ENCODE results near the gene TOM1L2.
"Not testable (repeated sequence)": the region's sequence is repeated elsewhere in the genome, so short reads cannot be mapped to it uniquely, and the experiment has no call there.

TOM1L2 gene

DNA sequence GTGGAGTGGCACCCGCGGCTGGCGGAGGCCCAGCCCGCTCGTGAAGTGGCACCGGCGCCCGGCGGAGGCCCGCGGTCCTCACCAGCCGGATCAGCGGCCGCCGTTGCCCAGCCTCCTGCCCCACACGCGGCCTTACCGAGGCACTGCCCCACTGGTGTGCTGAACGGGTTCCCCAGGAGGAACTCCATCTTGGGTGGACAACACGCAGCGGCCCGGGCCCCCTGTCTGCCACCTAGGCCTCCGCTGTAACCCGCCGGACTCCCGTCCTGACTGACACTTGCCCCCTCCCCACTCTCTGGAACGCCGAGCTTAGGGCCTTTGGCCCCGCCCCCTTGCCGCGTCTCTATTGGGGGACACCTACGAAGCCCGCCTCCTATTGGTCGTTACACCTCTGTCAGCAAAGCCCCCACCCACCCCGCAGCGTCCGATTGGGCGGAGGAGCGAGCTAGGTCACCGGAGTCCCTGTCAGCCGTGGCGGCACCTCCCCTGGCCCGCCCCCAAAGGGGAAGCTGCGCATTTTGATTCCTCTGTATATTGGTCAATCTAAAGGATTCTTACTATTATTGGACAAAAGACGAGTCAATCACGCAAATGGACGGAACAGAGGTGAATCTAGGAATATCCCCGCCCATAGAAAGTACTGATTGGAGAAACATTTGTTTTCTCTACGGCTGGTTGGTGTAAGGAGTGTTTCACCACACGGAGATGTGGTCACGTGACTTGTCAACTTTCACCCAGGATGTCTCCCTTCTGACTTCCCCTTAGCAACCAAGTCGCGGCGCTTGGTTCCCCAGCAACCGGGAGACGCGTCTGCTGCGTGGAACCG lies at the start of gene TOM1L2, which contains the start of gene DRC3:
TOM1L2 (minus strand) TSS at position 275 of the 826 bp plus-strand sequence; CDS start at position 188, 87 bp downstream.
DRC3 (plus strand) TSS at position 737 of the 826 bp plus-strand sequence. CDS start 4,737 bp downstream, outside the sequence.
- peak; percentile 100 for DNase-seq (ENCODE audit: low read depth in 2 of 2)

DNA sequence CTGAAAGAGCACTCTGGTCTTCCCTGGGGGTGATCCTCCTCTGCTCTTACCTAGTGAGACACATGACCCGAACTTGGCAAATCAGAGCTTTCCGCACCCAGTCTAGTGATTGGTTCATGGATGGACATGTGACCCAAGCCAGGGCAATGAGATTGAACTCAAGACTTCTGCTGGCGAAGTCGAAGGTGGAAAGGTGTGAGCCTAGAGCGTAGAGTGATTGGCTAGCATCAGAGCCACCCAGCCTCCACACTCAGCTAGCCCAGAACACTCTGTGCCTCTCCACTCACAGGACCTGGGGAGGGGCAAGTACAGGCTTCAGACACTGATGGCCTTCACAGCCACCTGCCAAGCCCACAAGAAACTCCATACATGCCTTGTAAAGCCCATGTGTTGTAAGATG lies 49.2 kb upstream of the TOM1L2 start:
- DNase-seq (ENCODE audit: low read depth in 2 of 2) = no peak

DNA sequence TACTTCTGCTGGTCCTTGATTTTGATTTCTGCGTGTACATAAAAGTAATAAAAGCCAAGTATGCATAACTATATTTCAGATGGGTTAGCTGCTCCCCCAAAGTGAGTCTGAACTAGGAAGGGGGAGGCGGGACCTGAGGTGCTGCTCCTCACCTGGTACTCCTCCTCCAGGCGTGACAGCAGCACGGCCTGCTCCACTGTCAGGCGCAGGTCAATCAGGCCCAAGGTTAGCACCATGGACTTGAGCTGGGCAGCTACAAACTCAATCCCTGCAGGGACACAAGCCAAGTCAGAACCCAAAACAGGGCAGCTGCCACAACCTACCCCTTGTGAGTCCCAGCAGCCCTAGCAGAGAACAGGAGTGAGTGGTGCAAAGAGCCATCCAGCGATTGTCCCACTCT lies 48.8 kb upstream of the TOM1L2 start:
- DNase-seq (ENCODE audit: low read depth in 2 of 2) = no peak

DNA sequence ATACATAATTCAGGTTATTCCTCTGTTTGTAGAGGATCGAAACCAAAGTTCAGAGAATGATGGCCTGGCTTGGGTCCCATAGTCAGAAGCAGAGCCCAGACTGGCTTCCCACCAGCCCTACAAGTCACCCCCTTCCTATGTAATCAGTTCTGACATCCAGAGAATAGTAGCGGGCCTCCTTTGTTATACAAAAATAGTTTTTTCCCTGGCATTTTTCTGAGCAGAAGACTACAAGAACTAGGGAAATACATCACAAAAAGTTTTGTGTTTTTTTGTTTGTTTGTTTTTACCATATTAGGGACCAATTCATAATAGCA lies 47.6 kb upstream of the TOM1L2 start:
- DNase-seq (ENCODE audit: low read depth in 2 of 2) = no peak

DNA sequence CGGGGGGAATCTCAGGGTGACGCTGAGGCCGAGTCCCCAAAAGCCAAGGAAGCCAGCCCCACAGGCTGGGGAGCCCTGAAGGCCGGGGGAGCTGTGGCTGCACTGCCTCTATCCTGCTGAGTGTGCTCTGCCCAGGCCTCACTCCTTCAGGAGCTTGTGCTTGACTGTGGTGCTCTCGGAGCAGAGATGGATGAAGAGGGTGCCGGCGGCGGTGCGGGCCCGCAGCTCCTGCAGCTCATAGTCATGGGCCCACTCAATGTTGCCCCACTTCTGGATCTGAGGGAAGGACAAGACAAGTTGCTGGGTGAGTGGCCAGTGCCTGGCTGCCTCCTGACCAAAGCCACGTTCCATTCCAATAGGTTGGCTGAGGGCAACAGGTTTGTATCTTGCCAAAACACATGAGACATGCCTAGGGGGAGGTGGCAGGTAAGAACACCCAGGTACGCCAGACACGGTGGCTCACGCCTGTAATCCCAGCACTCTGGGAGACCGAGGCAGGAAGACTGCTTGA lies 46.3 kb upstream of the TOM1L2 start:
- DNase-seq (ENCODE audit: low read depth in 2 of 2) = no peak

DNA sequence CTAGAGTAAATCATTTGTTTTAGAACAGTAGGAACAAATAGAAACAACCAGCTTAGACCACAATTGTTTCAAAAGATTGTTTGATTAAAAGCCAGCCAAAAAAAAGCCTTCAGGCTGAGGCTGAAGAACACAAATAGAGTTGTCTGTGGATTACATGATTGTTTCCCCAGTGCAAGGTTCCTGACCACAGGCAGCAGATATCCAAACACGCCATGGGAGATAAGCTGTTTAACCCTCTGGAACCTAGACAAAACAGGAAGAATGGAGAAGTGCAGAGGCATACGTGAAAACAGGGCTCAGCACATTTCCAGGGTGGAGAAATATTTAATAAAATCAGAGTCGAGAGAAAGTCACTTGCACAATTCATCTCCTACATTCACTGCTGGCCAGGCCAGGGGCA lies 45.8 kb upstream of the TOM1L2 start:
- DNase-seq (ENCODE audit: low read depth in 2 of 2) = no peak

DNA sequence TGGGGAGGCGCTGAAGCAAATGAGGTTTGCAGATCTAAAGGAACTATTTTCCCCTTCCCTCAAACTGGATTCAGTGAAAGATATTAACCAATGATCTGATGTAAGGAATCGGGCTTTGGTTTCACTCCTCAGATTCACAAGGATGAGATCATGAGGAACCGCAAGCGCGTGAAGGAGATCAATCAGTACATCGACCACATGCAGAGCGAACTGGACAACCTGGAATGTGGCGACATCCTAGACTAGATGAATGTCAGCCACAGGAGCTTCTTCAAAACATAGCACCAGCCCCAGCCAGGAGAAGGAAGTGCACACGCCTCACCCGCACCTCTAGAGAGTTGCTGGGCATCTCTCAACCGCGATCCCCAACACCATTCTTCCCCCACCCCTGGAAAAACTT lies 44.2 kb upstream of the TOM1L2 start:
- no peak for DNase-seq (ENCODE audit: low read depth in 2 of 2)

DNA sequence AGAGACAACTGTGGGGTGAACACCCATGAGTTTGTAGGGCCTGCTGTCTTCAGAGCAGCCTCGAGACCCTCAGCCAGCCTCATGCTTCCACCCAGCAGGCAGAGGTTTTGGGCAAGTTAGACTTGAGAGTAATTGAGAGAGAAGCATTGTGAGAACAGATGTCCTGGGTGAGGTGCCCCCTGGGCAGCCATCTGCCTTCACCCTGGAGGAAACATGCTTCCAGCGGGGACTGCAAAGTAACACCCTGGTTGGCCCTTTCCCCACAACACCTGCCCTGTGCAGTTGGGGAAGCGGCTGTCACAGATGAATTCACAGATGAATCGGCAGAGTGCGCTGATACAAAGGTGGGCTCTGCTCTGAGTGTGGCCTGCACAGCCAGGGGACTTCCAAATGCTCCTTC lies 43.4 kb upstream of the TOM1L2 start:
- DNase-seq (ENCODE audit: low read depth in 2 of 2) = no peak

DNA sequence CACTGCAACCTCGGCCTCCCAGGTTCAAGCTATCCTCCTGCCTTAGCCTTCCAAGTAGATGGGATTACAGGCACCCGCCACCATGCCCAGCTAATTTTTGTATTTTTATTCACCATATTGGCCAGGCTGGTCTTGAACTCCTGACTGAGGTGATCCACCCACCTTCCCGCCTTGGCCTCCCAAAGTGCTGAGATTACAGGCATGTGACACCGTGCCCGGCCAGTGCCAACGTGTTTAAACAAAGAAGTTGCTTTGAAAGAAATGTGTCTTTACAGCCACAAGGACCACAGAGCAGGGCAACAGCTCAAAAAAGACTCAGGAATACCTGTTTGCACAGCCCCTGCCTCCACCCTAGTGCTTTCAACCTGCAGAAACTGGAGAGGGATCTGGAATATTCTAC lies 41.8 kb upstream of the TOM1L2 start:
- DNase-seq (ENCODE audit: low read depth in 2 of 2) = no peak

DNA sequence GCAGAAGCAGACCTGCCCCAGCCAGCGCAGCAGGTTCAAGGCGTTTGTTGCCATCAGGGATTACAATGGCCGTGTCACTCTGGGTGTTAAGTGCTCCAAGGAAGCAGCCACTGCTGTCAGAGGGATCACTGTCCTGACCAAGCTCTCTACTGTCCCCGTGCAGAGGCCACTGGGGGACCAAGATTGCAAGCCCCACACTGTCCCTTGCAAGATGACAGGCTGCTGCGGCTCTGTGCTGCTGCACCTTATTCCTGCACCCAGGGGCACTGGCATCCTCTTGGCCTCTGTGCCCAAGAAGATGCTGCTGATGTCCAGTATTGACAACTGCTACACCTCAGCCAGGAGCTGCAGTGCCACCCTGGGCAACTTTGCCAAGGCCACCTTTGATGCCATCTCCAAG lies 39.1 kb upstream of the TOM1L2 start:
- no peak for DNase-seq (ENCODE audit: low read depth in 2 of 2)

DNA sequence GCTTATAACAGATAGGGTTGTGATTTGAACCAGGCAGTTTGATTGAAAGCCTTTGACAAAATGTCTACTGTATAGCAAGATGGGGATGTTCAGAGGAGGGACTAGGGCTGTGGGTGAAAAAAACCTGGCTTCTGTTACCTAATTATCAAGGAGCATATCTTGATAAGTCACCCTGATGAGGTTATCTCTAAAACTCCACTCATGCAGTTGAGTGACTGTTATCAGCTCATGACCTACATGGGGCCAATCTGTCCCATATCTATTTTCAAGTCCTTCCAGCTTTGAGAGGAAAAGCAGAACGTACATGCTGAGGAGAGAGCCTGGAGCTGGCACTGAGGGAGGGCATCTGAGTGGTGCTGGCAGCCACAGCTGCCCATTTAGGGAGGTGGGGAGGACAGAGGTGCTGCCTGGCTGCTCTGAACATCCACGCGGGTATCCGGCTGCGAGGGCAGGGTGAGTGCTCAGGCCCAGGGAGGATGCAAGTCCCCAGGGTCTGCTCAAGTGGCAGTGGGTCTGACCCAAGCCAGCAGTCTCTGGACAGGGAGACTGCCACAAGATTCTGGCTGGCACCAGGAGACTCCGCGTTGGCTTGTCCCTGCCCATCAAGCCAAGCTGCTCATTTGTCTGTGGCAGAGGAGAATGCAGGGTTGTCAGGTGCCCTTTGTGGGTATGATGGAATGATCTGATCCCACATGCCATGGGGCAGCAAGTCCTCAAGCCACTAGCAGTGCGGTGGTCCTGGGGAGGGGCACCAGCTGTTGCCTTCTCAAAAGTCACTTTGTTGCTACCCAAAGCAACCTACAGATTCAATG lies 37.6 kb upstream of the TOM1L2 start:
- DNase-seq (ENCODE audit: low read depth in 2 of 2) = no peak

DNA sequence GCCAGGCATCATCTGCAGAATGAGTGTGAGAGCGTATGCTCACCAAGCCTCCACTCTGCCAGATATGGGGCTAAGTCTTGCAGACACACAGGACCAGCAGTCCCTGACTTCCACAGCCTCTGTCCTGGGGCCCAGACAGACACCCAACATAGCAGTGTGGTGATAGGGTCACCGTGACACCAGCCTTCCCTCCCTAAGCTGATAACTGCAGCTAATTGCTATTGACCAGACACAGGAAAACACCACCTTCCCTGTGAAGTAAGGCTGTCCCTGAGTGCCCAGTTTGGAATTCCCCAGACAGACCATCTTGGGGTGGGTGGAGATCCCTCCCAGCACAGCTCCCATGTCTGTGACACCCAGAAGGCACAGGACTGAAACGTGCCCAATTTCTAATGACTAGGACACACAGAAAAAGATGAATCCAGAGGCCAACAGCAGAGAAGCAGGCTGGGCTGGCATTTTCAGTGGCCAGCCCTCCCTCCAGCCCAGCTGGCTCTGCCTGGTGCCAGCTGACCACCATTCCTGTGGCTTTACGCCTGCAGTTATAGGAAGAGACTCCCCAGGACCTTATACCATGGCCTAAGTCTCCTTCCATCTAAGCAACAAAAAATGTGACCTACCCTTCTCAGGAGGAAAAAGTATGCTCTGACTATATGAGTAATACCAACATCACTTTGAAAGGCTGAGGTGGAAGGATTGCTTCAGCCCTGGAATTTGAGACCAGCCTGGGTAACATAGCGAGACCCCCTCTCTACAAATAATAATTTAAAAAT lies 36.5 kb upstream of the TOM1L2 start:
- no peak for DNase-seq (ENCODE audit: low read depth in 2 of 2)

DNA sequence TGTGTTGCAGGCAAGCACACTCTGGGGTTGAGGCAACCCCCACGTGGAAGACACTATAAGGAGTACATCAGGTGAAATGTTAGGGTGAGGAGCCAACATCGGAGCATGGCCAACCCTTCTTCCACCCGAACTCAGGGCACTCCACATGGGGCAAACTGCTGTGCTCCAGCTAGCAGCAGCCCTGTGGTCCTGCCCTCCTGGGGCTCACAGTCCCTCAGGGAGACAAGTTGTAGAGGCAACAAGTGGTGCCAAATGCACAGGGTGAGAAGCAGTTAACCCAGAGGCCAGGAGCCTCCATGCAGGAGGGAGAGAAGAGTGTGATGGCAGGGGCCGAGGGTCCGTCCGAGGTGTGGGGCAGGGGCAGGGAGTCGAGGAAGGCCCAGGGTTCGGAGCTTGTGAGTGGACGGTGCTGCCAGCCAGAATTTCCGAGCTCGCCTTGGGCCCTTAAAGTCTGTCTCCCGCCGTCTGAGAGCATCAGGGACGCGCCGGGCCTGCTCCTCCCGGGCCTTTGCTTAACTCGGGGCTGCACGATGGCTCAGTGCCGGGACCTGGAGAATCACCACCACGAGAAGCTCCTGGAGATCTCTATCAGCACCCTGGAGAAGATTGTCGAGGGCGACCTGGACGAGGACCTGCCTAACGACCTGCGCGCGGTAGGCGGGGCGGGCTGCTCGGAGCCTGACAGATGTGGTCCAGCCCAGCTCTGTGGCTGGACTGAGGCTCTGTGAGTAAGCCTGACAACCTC lies 34.5 kb upstream of the TOM1L2 start:
- DNase-seq (ENCODE audit: low read depth in 2 of 2) = no peak

DNA sequence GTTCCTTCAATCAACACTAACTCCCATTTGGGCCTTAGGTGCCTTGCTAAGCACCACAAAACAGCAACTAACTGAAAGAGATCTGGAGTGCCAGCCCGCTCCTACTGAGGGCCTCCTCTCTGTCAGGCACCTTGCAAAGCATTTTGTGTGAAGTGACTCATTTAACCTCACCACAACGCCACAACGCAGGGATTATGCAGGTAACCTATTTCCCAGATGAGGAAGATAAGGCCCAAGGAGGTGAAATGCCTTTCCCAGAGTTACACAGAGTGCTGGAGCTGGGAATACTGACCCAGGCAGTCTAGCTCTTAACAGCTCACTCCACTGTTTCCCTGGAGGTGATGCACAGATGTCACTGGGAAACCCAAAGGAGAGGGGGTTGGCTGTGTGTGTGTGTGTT lies 33.3 kb upstream of the TOM1L2 start:
- DNase-seq (ENCODE audit: low read depth in 2 of 2) = no peak

DNA sequence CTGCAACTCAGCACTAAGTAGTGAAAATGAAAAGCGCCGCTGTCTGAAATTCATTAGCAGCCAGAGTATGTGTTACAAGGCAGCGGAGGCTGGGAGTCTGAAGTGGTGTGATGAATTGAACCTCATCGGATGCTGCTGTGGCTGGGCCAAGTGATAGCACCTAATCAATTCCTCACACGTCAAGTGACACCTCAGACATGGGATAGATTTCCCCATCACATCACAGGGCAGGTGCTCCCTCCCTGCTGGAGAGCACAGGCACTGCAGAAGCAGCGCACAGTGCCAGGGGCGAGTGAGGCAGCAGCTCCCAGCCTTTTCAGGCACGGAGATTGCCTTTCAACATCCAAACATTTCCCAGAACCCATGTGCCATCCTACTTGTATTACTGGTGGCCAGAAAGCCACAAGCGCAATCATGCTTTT lies 32.7 kb upstream of the TOM1L2 start:
- no peak for DNase-seq (ENCODE audit: low read depth in 2 of 2)

DNA sequence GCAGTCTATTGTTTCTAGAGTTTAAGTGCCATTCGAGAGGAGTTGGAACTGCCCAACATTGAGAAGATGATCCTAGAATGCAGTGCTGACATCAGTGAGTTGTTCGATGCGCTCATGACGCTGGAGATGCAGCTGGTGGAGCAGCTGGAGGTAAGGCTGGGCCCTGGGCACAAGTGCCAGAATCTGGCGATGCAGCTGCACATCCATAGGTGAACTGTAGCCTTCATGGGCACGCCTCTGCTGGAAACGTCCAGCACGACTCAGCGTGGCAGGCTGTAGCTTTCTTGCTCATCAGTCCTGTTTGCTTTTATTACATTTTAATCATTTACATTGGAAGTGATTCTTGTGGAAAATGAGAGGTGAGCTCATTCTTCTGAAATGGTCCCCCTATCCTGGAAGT lies 32.1 kb upstream of the TOM1L2 start:
- DNase-seq (ENCODE audit: low read depth in 2 of 2) = no peak

DNA sequence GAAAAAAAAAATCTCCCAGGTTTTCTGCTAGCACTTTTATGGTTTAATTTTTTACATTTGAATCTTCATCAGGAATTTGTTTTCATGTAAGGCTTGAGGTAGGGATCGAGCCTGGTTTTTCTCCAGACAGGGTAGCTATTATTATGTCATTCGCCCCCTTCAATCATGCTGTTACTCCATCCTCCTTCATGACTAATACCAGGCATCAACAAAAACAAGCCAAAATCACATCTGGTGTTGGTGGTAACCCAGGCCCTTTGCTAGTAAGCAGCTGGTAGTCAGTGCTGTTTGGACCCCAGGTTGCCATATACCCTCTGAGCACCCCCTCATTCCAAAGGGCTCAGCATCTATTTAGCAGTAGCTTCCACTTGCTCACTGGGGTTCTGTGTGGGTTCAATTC lies 30.0 kb upstream of the TOM1L2 start:
- DNase-seq (ENCODE audit: low read depth in 2 of 2) = no peak

DNA sequence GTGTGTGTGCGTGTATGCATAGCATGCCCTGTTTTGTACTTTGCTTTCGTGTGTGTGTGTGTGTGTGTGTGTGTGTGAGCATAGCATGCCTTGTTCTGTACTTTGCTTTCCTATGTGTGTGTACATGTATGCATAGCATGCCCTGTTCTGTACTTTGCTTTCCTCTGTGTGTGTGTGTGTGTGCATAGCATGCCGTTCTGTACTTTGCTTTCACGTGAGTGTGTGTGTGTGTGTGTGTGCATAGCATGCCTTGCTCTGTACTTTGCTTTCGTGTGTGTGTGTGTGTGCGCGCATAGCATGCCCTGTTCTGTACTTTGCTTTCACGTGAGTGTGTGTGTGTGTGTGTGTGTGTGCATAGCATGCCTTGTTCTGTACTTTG lies 27.8 kb upstream of the TOM1L2 start:
- DNase-seq (ENCODE audit: low read depth in 2 of 2) = no peak

DNA sequence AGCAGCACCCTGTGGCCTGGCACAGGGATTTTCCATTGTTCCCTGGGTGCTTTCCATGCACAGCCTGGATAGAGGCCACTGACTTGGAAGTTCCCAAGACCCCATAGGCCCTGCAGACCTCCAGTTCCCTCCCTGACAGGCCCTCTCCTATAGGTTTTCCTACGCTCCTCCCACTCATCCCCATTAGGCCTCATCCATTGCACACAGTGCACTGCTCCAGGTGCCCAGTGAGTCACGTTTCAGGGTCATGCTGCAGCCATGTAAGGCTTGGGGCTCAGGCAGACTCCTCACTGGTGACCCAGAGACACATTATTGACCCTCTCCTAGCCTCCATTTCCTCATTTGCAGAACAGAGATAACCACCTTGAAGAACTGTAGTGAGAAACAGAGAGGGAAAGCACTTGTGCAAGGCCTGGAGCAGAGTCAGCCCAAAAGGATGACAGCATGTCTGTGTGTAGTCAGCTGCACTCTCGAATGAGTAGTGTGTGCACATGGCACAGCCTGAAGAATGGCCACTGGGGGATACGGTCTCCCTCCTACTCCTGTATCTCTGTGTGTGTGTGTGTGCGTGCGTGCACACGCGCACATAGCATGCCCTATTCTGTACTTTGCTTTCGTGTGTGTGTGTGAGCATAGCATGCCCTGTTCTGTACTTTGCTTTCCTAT lies 27.3 kb upstream of the TOM1L2 start:
- DNase-seq (ENCODE audit: low read depth in 2 of 2) = no peak

DNA sequence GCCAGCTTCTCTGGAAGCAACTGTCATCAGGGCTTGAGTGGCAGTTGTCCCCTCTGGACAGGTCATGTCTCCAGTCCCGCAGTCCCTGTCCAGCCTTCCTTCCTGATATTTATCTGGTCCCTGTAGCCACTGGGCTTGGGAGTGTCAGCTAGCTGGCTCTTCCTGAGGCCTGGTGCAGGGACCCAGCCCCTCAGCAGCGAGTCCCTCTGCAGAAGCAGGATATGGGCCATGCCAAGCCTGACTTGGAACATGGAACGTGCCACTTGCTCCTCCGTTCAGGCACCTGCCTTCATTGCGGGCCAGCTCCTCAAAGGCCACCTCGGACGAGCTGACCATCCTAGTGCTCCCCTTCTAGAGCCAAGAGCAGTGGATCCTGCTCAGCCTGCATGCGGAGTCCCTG lies 26.7 kb upstream of the TOM1L2 start:
- no peak for DNase-seq (ENCODE audit: low read depth in 2 of 2)

DNA sequence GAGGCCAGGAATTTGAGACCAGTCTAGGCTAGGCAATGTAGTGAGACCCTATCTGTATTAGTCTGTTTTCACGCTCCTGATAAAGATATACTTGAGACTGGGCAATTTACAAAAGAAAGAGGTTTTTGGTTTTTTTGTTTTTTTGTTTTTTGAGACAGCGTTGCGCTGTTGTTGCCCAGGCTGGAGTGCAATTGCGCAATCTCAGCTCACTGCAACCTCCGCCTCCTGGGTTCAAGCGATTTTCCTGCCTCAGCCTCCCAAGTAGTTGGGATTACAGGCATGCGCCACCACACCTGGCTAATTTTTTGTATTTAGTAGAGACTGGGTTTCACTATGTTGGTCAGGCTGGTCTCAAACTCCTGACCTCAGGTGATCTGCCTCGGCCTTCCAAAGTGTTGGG lies 23.7 kb upstream of the TOM1L2 start:
- not testable (repeated sequence) for DNase-seq (ENCODE audit: low read depth in 2 of 2)

All from stimulated activated CD8-positive, alpha-beta memory T cell treated with anti-CD3 and anti-CD28 coated beads, Interleukin-15, amount 100 ng/mL, for 48 hours (primary cell).